Panc1 (cell line): ENCODE measurements around the gene PLEKHA7. TPM values are rescaled to one million over a fixed set of nuclear protein-coding genes. Genes with fewer than 3 reads are reported as not detected.

ENCODE experiments used
- ATAC-seq: fragments of 200-7000 bp; cut with Tn5 transposase; 2 replicates; pipeline ENCODE4 v1.9.1; 2020; ENCODE audit warnings: mild to moderate bottlenecking, moderate library complexity
- BruUV-seq: library from RNA; stranded (reverse); fragments of 400-500 nt; replicated peaks from 2 replicates; lab custom pipeline; 2021; lab: Mats Ljungman, UMichigan
- CTCF ChIA-PET: fragments of 300-600 bp; sonication (Branson Sonifier 250); formaldehyde crosslinking; loops from one replicate; lab custom pipeline; 2022; ENCODE audit warnings: antibody characterized with exemption; lab: Charles Lee
- POLR2A ChIA-PET: fragments of 300-600 bp; sonication (Branson Sonifier 250); formaldehyde crosslinking; loops from one replicate; lab custom pipeline; 2022; ENCODE audit warnings: antibody characterized with exemption; lab: Charles Lee
- DNase-seq: peaks from one replicate; pipeline ENCODE4 v3.0.0-alpha.2; 2010; ENCODE audit warnings: low read depth, low spot score
- H3K27ac ChIP-seq: 2 replicates; pipeline ENCODE4 v1.5.1; 2011; ENCODE audit warnings: mild to moderate bottlenecking, low read length, inconsistent platforms
- H3K27me3 ChIP-seq: fragments of 200-500 bp; sonication (Bioruptor generic); 2 replicates; pipeline ENCODE4 v1.6.0; 2014; ENCODE audit warnings: low read length, inconsistent platforms; ENCODE audit not compliant: control insufficient read depth, insufficient read depth
- H3K36me3 ChIP-seq: fragments of 200-500 bp; sonication (Bioruptor generic); 2 replicates; pipeline ENCODE4 v1.5.1; 2014; ENCODE audit warnings: inconsistent platforms, mild to moderate bottlenecking, low read length, moderate library complexity; ENCODE audit not compliant: control insufficient read depth, insufficient read depth
- H3K4me1 ChIP-seq: 2 replicates; pipeline ENCODE4 v1.5.1; 2011; ENCODE audit warnings: inconsistent platforms, mild to moderate bottlenecking, low read length, moderate library complexity; ENCODE audit not compliant: control insufficient read depth, insufficient read depth
- H3K4me3 ChIP-seq, 2 experiments: 2 replicates each; pipeline ENCODE4 v1.5.1; 2011 to 2012; ENCODE audit warnings: low read depth in 2 of 2, low read length in 2 of 2, mild to moderate bottlenecking in 2 of 2, inconsistent platforms in 1 of 2, moderate library complexity in 1 of 2
- H3K9me3 ChIP-seq: fragments of 200-500 bp; sonication (Bioruptor generic); 2 replicates; pipeline ENCODE4 v1.5.1; 2014; ENCODE audit warnings: low read depth, mild to moderate bottlenecking, inconsistent platforms, low read length, moderate library complexity; ENCODE audit not compliant: control insufficient read depth, insufficient read depth
- POLR2AphosphoS5 ChIP-seq: IDR thresholded peaks from 2 replicates; pipeline ENCODE4 v1.6.1; 2012; ENCODE audit warnings: mild to moderate bottlenecking, low read depth, low read length, moderate library complexity
- SIN3A ChIP-seq: IDR thresholded peaks from 2 replicates; pipeline ENCODE4 v1.6.1; 2012; ENCODE audit warnings: low read depth, mild to moderate bottlenecking, low read length, moderate library complexity, borderline replicate concordance; ENCODE audit not compliant: insufficient read depth
- TCF7L2 ChIP-seq: IDR thresholded peaks from 2 replicates; pipeline ENCODE4 v1.6.1; 2011; ENCODE audit warnings: mild to moderate bottlenecking, low read depth, low read length, inconsistent platforms
- in situ Hi-C: cut with HindIII; loops from 2 replicates; pipeline ENCODE4 v1.10.0; 2016; ENCODE audit warnings: low sequenced_read_pairs, low pct_unique_long_range_greater_than_20kb
- intact Hi-C: fragments of 100-400 bp; cut with micrococcal nuclease; formaldehyde crosslinking; loops from one replicate; pipeline ENCODE4 v1.10.0; 2022; ENCODE audit not compliant: unreplicated experiment
- total RNA-seq: library from RNA; stranded (reverse); gene quantifications from one replicate; pipeline ENCODE4 v1.2.1, GENCODE V29; 2021; ENCODE audit not compliant: unreplicated experiment
- TF ChIP-seq, protein P1 (sequence below), 2 experiments: IDR thresholded peaks; 2 replicates each; pipeline ENCODE4 v1.6.1; 2011 to 2012; ENCODE audit warnings: low read depth in 2 of 2, control low read depth in 1 of 2, low read length in 1 of 2, mild to moderate bottlenecking in 1 of 2, moderate library complexity in 1 of 2; ENCODE audit not compliant: insufficient read depth in 1 of 2
- TF ChIP-seq, protein P2 (sequence below): fragments of 450-650 bp; IDR thresholded peaks from 2 replicates; pipeline ENCODE4 v1.5.1; 2017; ENCODE audit warnings: mild to moderate bottlenecking

The PLEKHA7 gene
- total RNA-seq, 1 experiment from 2014 or later: 11.6 TPM

DNA sequence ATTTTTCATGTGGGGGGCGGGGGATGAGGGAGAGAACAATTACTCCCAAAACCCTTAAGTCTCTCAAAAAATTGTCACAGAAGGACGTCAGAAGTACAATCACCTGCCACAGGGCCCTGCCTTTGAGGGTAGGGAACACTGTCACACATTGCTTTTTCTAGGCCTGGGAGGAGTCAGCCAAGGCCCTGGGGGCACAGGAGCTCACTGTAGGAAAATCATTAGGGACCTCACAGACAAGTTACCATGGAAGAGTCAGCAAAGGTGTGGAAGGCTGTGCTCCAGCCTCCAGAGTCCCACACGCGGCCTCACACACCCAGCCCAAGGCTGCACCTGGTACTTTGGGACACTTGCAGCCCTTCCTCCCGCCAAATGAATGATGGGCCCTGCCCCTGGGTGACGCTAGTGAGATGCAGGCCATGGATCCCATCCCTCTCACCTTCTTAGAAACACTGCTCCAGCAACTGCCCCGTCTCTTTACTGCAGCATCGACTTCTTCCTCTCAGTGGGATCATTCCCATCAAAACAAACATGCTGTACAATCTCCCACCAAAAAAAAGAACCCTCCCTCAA, 3.3 kb downstream of the PLEKHA7 start:
- Histone ChIP-seq H3K9me3 (no peaks in the 10 kb centered on the region), H3K36me3 (no peaks in the 10 kb centered on the region), H3K27me3 (no peaks in the 10 kb centered on the region), H3K27ac (no peak overlapping the region), H3K4me1 (peaks cover 10% of the 10 kb centered on the region; the same call in 1 of the 2 replicates), H3K4me3 (no peak overlapping the region)
- POLR2A ChIA-PET: no interaction called here
- no TSS peak for BruUV-seq
- TF ChIP-seq, protein P1, sequence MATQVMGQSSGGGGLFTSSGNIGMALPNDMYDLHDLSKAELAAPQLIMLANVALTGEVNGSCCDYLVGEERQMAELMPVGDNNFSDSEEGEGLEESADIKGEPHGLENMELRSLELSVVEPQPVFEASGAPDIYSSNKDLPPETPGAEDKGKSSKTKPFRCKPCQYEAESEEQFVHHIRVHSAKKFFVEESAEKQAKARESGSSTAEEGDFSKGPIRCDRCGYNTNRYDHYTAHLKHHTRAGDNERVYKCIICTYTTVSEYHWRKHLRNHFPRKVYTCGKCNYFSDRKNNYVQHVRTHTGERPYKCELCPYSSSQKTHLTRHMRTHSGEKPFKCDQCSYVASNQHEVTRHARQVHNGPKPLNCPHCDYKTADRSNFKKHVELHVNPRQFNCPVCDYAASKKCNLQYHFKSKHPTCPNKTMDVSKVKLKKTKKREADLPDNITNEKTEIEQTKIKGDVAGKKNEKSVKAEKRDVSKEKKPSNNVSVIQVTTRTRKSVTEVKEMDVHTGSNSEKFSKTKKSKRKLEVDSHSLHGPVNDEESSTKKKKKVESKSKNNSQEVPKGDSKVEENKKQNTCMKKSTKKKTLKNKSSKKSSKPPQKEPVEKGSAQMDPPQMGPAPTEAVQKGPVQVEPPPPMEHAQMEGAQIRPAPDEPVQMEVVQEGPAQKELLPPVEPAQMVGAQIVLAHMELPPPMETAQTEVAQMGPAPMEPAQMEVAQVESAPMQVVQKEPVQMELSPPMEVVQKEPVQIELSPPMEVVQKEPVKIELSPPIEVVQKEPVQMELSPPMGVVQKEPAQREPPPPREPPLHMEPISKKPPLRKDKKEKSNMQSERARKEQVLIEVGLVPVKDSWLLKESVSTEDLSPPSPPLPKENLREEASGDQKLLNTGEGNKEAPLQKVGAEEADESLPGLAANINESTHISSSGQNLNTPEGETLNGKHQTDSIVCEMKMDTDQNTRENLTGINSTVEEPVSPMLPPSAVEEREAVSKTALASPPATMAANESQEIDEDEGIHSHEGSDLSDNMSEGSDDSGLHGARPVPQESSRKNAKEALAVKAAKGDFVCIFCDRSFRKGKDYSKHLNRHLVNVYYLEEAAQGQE (IDR thresholded peaks at IDR 0.05; ENCODE audit: insufficient read depth in 1 of 2, low read depth in 2 of 2, low read length in 1 of 2): no peak
- no peak for TF ChIP-seq POLR2AphosphoS5
- no peak for TF ChIP-seq SIN3A
- no peak for TF ChIP-seq TCF7L2
- TF ChIP-seq, protein P2, sequence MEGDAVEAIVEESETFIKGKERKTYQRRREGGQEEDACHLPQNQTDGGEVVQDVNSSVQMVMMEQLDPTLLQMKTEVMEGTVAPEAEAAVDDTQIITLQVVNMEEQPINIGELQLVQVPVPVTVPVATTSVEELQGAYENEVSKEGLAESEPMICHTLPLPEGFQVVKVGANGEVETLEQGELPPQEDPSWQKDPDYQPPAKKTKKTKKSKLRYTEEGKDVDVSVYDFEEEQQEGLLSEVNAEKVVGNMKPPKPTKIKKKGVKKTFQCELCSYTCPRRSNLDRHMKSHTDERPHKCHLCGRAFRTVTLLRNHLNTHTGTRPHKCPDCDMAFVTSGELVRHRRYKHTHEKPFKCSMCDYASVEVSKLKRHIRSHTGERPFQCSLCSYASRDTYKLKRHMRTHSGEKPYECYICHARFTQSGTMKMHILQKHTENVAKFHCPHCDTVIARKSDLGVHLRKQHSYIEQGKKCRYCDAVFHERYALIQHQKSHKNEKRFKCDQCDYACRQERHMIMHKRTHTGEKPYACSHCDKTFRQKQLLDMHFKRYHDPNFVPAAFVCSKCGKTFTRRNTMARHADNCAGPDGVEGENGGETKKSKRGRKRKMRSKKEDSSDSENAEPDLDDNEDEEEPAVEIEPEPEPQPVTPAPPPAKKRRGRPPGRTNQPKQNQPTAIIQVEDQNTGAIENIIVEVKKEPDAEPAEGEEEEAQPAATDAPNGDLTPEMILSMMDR: no peak
- intact Hi-C loops (loop anchor here (10.0 kb wide), 1 partner anchor 54 kb away; no protein-coding TSS in a partner anchor), in situ Hi-C loops (no loop called here)
- CTCF ChIA-PET: interaction anchor here (0.6 kb wide), 1 partner anchor 49 kb away, joined by 10 read pairs; no protein-coding TSS in a partner anchor
- ATAC-seq (no peak), DNase-seq (no peak)

DNA sequence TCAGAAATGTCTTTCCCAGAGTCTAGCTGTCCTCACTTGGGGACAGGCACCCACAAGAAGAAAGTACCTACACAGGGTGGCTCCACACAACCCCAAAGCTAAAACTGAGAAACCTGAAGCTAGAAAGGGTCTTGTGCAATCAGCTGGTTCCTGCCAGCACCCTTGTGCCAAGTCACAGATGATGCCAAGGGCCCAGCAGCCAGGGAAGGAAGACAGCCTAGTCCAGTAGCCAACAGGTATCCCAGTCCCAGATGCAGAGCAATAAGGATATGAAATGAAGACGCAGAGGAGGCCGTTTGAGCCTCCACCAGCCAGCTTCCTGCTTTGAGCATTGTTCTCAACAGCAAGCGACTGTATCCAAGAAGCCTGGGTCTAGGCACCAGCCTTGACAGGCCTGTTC, 6.1 kb downstream of the PLEKHA7 start:
- no peak for ATAC-seq
- H3K4me1 ChIP-seq: peaks cover 10% of the 10 kb centered on the region; the same call in 1 of the 2 replicates
- no peak overlapping the region for H3K4me3 ChIP-seq
- no peaks in the 10 kb centered on the region for H3K27me3 ChIP-seq
- CTCF ChIA-PET: no interaction called here
- H3K9me3 ChIP-seq: no peaks in the 10 kb centered on the region
- POLR2A ChIA-PET: interaction anchor here (0.6 kb wide), 2 partner anchors 17 to 31 kb away, joined by 3 to 5 read pairs; no protein-coding TSS in a partner anchor
- no peaks in the 10 kb centered on the region for H3K36me3 ChIP-seq
- DNase-seq: no peak
- H3K27ac ChIP-seq: no peak overlapping the region
- intact Hi-C loops (no loop called here), in situ Hi-C loops (no loop called here)
- no peak for TF ChIP-seq SIN3A
- TF ChIP-seq TCF7L2: no peak
- no peak for TF ChIP-seq POLR2AphosphoS5
- TF ChIP-seq, protein P1 (IDR thresholded peaks at IDR 0.05; ENCODE audit: insufficient read depth in 1 of 2, low read depth in 2 of 2, low read length in 1 of 2): no peak
- TF ChIP-seq, protein P2: no peak
- BruUV-seq: no TSS peak
